Central memory CD4-positive, alpha-beta T cell (primary cell): ENCODE results near the gene LCP1.
A peak's percentile ranks its signal among the peaks of the same experiment; 100 is the strongest.
"Not testable (repeated sequence)": the region's sequence is repeated elsewhere in the genome, so short reads cannot be mapped to it uniquely, and the experiment has no call there.

Source experiments
- DNase-seq: peaks from one replicate; pipeline ENCODE4 v3.0.0; 2022

Gene LCP1

GRCh38 chr13:46182491-46182877, 507 bp upstream of the LCP1 start:
- DNase-seq: no peak

- no peak for DNase-seq
Measured at GRCh38 chr13:46181377-46181839, 569 bp downstream of the LCP1 start.

- DNase-seq: no peak
Measured at GRCh38 chr13:46179969-46180763, 1.8 kb downstream of the LCP1 start.

GRCh38 chr13:46179491-46179908, 2.5 kb downstream of the LCP1 start:
- DNase-seq: peak; percentile 79

- no peak for DNase-seq
Measured at GRCh38 chr13:46178821-46179220, 3.2 kb downstream of the LCP1 start.

GRCh38 chr13:46178143-46178542, 3.8 kb downstream of the LCP1 start:
- DNase-seq: no peak

- no peak for DNase-seq
Measured at GRCh38 chr13:46176756-46177155, 5.2 kb downstream of the LCP1 start.

- no peak for DNase-seq
Measured at GRCh38 chr13:46173656-46174055, 8.3 kb downstream of the LCP1 start.

- DNase-seq: peak; percentile 84
Measured at GRCh38 chr13:46172531-46172991, 9.4 kb downstream of the LCP1 start.

GRCh38 chr13:46171739-46172138, 10.2 kb downstream of the LCP1 start:
- no peak for DNase-seq

- DNase-seq: no peak
Measured at GRCh38 chr13:46171217-46171616, 10.8 kb downstream of the LCP1 start.

GRCh38 chr13:46170687-46171086, 11.3 kb downstream of the LCP1 start:
- peak; percentile 59 for DNase-seq

GRCh38 chr13:46170268-46170667, 11.7 kb downstream of the LCP1 start:
- DNase-seq: peak; percentile 39

- peak; percentile 38 for DNase-seq
Measured at GRCh38 chr13:46169758-46170157, 12.2 kb downstream of the LCP1 start.

GRCh38 chr13:46168783-46169182, 13.2 kb downstream of the LCP1 start:
- DNase-seq: no peak

- peak; percentile 37 for DNase-seq
Measured at GRCh38 chr13:46168341-46168740, 13.6 kb downstream of the LCP1 start.

GRCh38 chr13:46166947-46167610, 14.9 kb downstream of the LCP1 start:
- no peak for DNase-seq

- no peak for DNase-seq
Measured at GRCh38 chr13:46166224-46166584, 15.8 kb downstream of the LCP1 start.

GRCh38 chr13:46165485-46166223, 16.3 kb downstream of the LCP1 start:
- DNase-seq: peak; percentile 25

GRCh38 chr13:46164661-46165060, 17.3 kb downstream of the LCP1 start:
- DNase-seq: no peak

- not testable (repeated sequence) for DNase-seq
Measured at GRCh38 chr13:46162741-46163140, 19.2 kb downstream of the LCP1 start.

GRCh38 chr13:46160471-46161066, 21.4 kb downstream of the LCP1 start:
- DNase-seq: peak; percentile 69

- DNase-seq: no peak
Measured at GRCh38 chr13:46160065-46160464, 21.9 kb downstream of the LCP1 start.
